ENCODE data around the gene CDK10.

CDK10 gene

DNA sequence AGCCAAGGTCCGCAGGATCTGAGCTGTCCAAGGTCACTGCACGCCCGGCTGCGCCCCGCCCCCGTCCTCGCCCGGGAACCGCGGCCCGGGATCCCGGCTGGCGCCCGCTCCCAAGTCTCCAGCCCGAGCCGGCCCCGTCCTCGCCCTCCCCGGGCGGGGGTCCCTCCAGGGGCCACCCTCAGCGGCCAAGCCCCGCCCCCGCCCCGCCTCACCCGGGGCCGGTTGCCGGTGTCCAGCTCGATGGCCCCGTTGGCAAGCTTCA lies 34.0 kb downstream of the CDK10 start:
- H3K4me1 ChIP-seq (ENCODE audit: insufficient read depth, low read length, poor library complexity, severe bottlenecking), result peaks cover 13% of the 10 kb centered on the region
- H3K9ac ChIP-seq (ENCODE audit: low read depth, low read length, poor library complexity, severe bottlenecking), result peak overlapping the region; percentile 78
- H3F3A ChIP-seq (ENCODE audit: low read depth), result no peaks in the 10 kb centered on the region
- no peaks in the 10 kb centered on the region for H3K27me3 ChIP-seq (ENCODE audit: insufficient read depth, low read length, poor library complexity, severe bottlenecking)
- no peaks in the 10 kb centered on the region; the same call in 1 of the 2 replicates for H3K36me3 ChIP-seq (ENCODE audit: insufficient read depth, low read length)
- peak overlapping the region; percentile 80 for H3K4me3 ChIP-seq (ENCODE audit: low read length, poor library complexity, severe bottlenecking)
- H4K20me1 ChIP-seq (ENCODE audit: insufficient read depth, low read length, poor library complexity, severe bottlenecking), result peaks cover 24% of the 10 kb centered on the region
- H3K79me2 ChIP-seq (ENCODE audit: insufficient read depth, low read length), result peaks cover 22% of the 10 kb centered on the region
- H2AFZ ChIP-seq (ENCODE audit: low read length), result peak overlapping the region; percentile 36; the same call in 1 of the 2 replicates
- H3K9me2 ChIP-seq (replicated peaks; ENCODE audit: low read depth, low read length), result no peaks in the 10 kb centered on the region
- H3K4me2 ChIP-seq (ENCODE audit: low read depth, low read length, poor library complexity, severe bottlenecking), result peak overlapping the region; percentile 71
- TF ChIP-seq, protein P1, sequence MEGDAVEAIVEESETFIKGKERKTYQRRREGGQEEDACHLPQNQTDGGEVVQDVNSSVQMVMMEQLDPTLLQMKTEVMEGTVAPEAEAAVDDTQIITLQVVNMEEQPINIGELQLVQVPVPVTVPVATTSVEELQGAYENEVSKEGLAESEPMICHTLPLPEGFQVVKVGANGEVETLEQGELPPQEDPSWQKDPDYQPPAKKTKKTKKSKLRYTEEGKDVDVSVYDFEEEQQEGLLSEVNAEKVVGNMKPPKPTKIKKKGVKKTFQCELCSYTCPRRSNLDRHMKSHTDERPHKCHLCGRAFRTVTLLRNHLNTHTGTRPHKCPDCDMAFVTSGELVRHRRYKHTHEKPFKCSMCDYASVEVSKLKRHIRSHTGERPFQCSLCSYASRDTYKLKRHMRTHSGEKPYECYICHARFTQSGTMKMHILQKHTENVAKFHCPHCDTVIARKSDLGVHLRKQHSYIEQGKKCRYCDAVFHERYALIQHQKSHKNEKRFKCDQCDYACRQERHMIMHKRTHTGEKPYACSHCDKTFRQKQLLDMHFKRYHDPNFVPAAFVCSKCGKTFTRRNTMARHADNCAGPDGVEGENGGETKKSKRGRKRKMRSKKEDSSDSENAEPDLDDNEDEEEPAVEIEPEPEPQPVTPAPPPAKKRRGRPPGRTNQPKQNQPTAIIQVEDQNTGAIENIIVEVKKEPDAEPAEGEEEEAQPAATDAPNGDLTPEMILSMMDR (conservative IDR thresholded peaks at IDR 0.05; ENCODE audit: low read length), result no peak
- no peak for TF ChIP-seq EZH2phosphoT487 (IDR thresholded peaks at IDR 0.05; ENCODE audit: borderline replicate concordance)
- H3K9me3 ChIP-seq (ENCODE audit: insufficient read depth, low read depth, low read length), result no peaks in the 10 kb centered on the region

DNA sequence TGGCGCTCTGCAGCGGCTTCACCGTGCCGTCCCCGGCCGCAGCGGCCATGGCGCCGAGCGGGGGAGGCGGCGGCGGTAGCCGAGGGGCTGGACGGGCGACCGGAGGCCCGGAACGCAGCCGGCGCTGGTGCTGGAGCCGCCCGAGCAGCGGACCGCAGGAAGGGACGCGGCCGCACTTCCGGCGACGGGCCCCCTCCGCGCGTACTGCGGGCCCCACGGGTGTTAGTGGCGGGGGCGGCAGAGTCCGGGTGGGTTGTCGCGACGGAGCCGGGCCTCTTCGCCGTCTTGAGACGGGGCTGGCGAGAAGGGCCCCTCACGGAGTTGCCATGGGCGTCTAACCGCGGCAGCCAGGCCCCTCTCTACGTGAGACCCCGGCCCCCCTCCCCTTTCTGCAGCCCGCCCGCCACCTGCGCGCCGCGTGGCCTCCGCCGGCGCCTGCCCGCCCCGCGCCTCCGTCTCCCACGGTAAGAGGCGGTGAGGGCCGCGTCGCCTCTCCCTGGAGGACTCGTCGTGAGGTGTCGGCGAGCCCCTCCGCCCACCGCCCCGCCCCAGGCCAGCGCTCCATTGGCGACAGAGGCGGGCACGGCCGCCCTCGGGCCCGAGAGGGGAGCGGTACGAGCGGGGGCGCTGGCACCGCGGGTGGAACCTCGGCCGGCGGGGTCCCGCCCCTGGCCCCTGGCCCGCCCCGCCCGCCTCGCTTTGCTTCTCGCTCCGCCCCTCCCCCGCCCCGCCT lies 34.5 kb downstream of the CDK10 start, which contains the start of the genes VPS9D1 and ZNF276:
VPS9D1 (minus strand) TSS at position 86 of the 733 bp plus-strand sequence; CDS start at position 49, 37 bp downstream.
ZNF276 (plus strand) TSS at position 725 of the 733 bp plus-strand sequence. CDS start 104 bp downstream, outside the sequence.
- Histone ChIP-seq H3K36me3 (ENCODE audit: insufficient read depth, low read length) (no peaks in the 10 kb centered on the region; the same call in 1 of the 2 replicates), H3K9ac (ENCODE audit: low read depth, low read length, poor library complexity, severe bottlenecking) (peak within 1 kb of the TSS; percentile 78), H3K4me2 (ENCODE audit: low read depth, low read length, poor library complexity, severe bottlenecking) (peak within 1 kb of the TSS; percentile 71), H4K20me1 (ENCODE audit: insufficient read depth, low read length, poor library complexity, severe bottlenecking) (peaks cover 24% of the 10 kb centered on the region), H3K9me3 (ENCODE audit: insufficient read depth, low read depth, low read length) (no peaks in the 10 kb centered on the region), H3K9me2 (replicated peaks; ENCODE audit: low read depth, low read length) (no peaks in the 10 kb centered on the region), H2AFZ (ENCODE audit: low read length) (peak within 1 kb of the TSS; percentile 60; the same call in 1 of the 2 replicates), H3F3A (ENCODE audit: low read depth) (no peaks in the 10 kb centered on the region), H3K27me3 (ENCODE audit: insufficient read depth, low read length, poor library complexity, severe bottlenecking) (no peaks in the 10 kb centered on the region), H3K4me3 (ENCODE audit: low read length, poor library complexity, severe bottlenecking) (peak within 1 kb of the TSS; percentile 80), H3K4me1 (ENCODE audit: insufficient read depth, low read length, poor library complexity, severe bottlenecking) (peaks cover 13% of the 10 kb centered on the region), H3K79me2 (ENCODE audit: insufficient read depth, low read length) (peaks cover 22% of the 10 kb centered on the region)
- TF ChIP-seq EZH2phosphoT487 (IDR thresholded peaks at IDR 0.05; ENCODE audit: borderline replicate concordance), result no peak
- TF ChIP-seq, protein P1 (conservative IDR thresholded peaks at IDR 0.05; ENCODE audit: low read length), result no peak

DNA sequence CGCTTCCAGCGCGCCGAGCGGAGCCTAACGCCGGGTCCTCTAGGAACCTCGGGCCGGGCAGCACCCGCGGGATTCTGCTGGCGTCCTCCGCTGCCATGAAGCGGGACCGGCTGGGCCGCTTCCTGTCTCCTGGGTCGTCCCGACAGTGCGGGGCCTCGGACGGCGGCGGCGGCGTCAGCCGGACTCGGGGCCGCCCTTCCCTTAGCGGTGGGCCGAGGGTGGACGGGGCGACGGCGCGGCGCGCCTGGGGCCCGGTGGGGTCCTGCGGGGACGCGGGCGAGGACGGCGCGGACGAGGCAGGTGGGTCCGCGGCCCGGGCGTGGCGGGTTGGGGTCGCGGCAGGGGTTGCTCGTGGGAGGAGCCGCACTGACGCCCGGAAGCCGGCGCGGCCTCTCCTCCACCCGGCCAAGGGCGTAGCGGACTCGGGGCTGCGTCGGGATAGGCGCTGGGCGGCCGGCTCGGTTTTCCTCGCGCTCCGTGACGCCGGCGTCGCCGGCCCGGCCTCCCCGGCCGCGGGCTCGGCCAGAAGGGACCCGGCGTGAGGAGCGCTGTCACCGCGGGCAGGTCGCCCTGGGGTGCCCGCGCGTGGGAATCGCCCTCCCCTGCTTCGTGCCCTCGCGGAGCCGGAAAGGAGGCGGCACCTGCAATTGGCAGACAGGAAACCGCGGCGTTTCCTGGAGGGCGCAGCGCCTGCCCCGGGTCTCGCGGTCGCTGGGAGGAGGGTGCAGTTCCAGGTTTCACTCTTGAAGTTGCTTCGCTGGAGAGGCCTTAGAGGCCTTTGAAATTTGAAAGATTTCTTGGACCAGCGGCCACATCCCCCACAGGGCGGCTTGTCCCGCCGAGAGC lies 35.3 kb downstream of the CDK10 start:
- Histone ChIP-seq H3K4me3 (ENCODE audit: low read length, poor library complexity, severe bottlenecking) (peak overlapping the region; percentile 80), H3K9me3 (ENCODE audit: insufficient read depth, low read depth, low read length) (no peaks in the 10 kb centered on the region), H4K20me1 (ENCODE audit: insufficient read depth, low read length, poor library complexity, severe bottlenecking) (peaks cover 24% of the 10 kb centered on the region), H3K9ac (ENCODE audit: low read depth, low read length, poor library complexity, severe bottlenecking) (peak overlapping the region; percentile 78), H3K4me1 (ENCODE audit: insufficient read depth, low read length, poor library complexity, severe bottlenecking) (peaks cover 13% of the 10 kb centered on the region), H3K4me2 (ENCODE audit: low read depth, low read length, poor library complexity, severe bottlenecking) (peak overlapping the region; percentile 70), H3K36me3 (ENCODE audit: insufficient read depth, low read length) (no peaks in the 10 kb centered on the region; the same call in 1 of the 2 replicates), H3F3A (ENCODE audit: low read depth) (no peaks in the 10 kb centered on the region), H3K79me2 (ENCODE audit: insufficient read depth, low read length) (peaks cover 22% of the 10 kb centered on the region), H3K9me2 (replicated peaks; ENCODE audit: low read depth, low read length) (no peaks in the 10 kb centered on the region), H2AFZ (ENCODE audit: low read length) (no peak overlapping the region), H3K27me3 (ENCODE audit: insufficient read depth, low read length, poor library complexity, severe bottlenecking) (no peaks in the 10 kb centered on the region)
- no peak for TF ChIP-seq EZH2phosphoT487 (IDR thresholded peaks at IDR 0.05; ENCODE audit: borderline replicate concordance)
- TF ChIP-seq, protein P1 (conservative IDR thresholded peaks at IDR 0.05; ENCODE audit: low read length), result no peak
